HepG2 (cell line): ENCODE results near the gene PAQR6. TPM values are rescaled to one million over a fixed set of nuclear protein-coding genes. Genes with fewer than 3 reads are reported as not detected.

Experiments
- ASH2L ChIP-seq: fragments of 300-600, 200-600 bp; sonication (generic); IDR thresholded peaks from 2 replicates; pipeline ENCODE4 v1.7.0; 2017; ENCODE audit warnings: low read depth, mild to moderate bottlenecking, moderate library complexity, mixed read lengths, low read length; ENCODE audit not compliant: insufficient read length
- CEBPZ ChIP-seq: IDR thresholded peaks from 2 replicates; pipeline ENCODE4 v1.6.1; 2012; ENCODE audit warnings: low read length, improper control_type of control experiment
- DBP ChIP-seq: sonication (generic); formaldehyde crosslinking; IDR thresholded peaks from 2 replicates; pipeline ENCODE4 v1.4.0; 2020; ENCODE audit warnings: missing genetic modification reagents; ENCODE audit errors: not compliant biosample characterization
- E2F1 ChIP-seq: sonication (generic); formaldehyde crosslinking; IDR thresholded peaks from 2 replicates; pipeline ENCODE4 v1.5.0; 2020; ENCODE audit warnings: missing genetic modification reagents
- HNRNPL ChIP-seq: fragments of 200-400 bp; formaldehyde crosslinking; IDR thresholded peaks from 2 replicates; pipeline ENCODE4 v1.6.1; 2017; ENCODE audit warnings: mild to moderate bottlenecking, low read depth, low read length
- KDM5A ChIP-seq: fragments of 200-600 bp; sonication (generic); IDR thresholded peaks from 2 replicates; pipeline ENCODE4 v1.7.0; 2018; ENCODE audit warnings: antibody characterized with exemption, mild to moderate bottlenecking, low read length, borderline replicate concordance
- NFIB ChIP-seq: sonication (generic); formaldehyde crosslinking; IDR thresholded peaks from 2 replicates; pipeline ENCODE4 v1.9.0; 2021; ENCODE audit warnings: missing genetic modification reagents, mild to moderate bottlenecking, borderline replicate concordance
- REXO4 ChIP-seq: sonication (generic); formaldehyde crosslinking; IDR thresholded peaks from 2 replicates; pipeline ENCODE4 v1.8.0; 2022; ENCODE audit warnings: missing genetic modification reagents, mild to moderate bottlenecking, borderline replicate concordance
- SAFB2 ChIP-seq: sonication (generic); formaldehyde crosslinking; IDR thresholded peaks from 2 replicates; pipeline ENCODE4 v1.5.1; 2020; ENCODE audit warnings: missing genetic modification reagents, low read depth, mild to moderate bottlenecking, borderline replicate concordance
- WIZ ChIP-seq: sonication (generic); formaldehyde crosslinking; IDR thresholded peaks from 2 replicates; pipeline ENCODE4 v1.5.1; 2020; ENCODE audit warnings: mild to moderate bottlenecking, missing genetic modification reagents
- ZNF317 ChIP-seq: sonication (generic); formaldehyde crosslinking; IDR thresholded peaks from 2 replicates; pipeline ENCODE4 v1.5.0; 2020; ENCODE audit warnings: mild to moderate bottlenecking, missing genetic modification reagents
- ZNF318 ChIP-seq: sonication (generic); formaldehyde crosslinking; IDR thresholded peaks from 2 replicates; pipeline ENCODE4 v1.4.0; 2020; ENCODE audit warnings: mild to moderate bottlenecking, missing genetic modification reagents
- ZNF326 ChIP-seq: sonication (generic); formaldehyde crosslinking; IDR thresholded peaks from 2 replicates; pipeline ENCODE4 v1.4.0; 2020; ENCODE audit warnings: missing genetic modification reagents, borderline replicate concordance
- ZNF563 ChIP-seq: sonication (generic); formaldehyde crosslinking; IDR thresholded peaks from 2 replicates; pipeline ENCODE4 v1.8.0; 2022; ENCODE audit warnings: mild to moderate bottlenecking, moderate library complexity, missing genetic modification reagents
- polyA plus RNA-seq, 8 experiments: library from polyadenylated mRNA; depleted of rRNA in 3 of 8; stranded (reverse) in 7 of 8; unstranded in 1 of 8; fragments of >200 nt; fragmentation: Illumina TruSeq in 4 of 8; extraction: Trizol in 4 of 8; gene quantifications; 2 replicates each; pipeline versions ENCODE4 v1.2.1 to v1.2.3, GENCODE V29; 2011 to 2016; ENCODE audit warnings: low read depth in 4 of 8, missing spikeins in 1 of 8, mixed read lengths in 1 of 8; ENCODE audit not compliant: insufficient read depth in 1 of 8
- total RNA-seq, 5 experiments: library from RNA; depleted of rRNA; stranded (reverse); fragments of >200 nt; fragmentation: Illumina TruSeq; extraction: Trizol; gene quantifications; 2 replicates each; pipeline ENCODE4 v1.2.3, GENCODE V29; 2016; ENCODE audit warnings: low read depth in 1 of 5

The PAQR6 gene
- total and polyA plus RNA-seq, 2 of the 13 experiments (the other 11 are each of a cell fraction or from before 2014, with no cell fraction given): 0.82 to 1.4 TPM

- TF ChIP-seq HNRNPL (peak; percentile 67; the same call in 1 of the 2 replicates), ZNF317 (CRISPR knock-in tag) (no peak), ZNF326 (CRISPR knock-in tag) (no peak), CEBPZ (no peak), REXO4 (CRISPR knock-in tag) (no peak), KDM5A (peak; percentile 75; the same call in 1 of the 2 replicates), NFIB (CRISPR knock-in tag) (no peak), WIZ (CRISPR knock-in tag) (no peak), SAFB2 (CRISPR knock-in tag) (no peak), ZNF318 (peak; percentile 87), ASH2L (peak; percentile 88), E2F1 (CRISPR knock-in tag) (peak; percentile 86), DBP (CRISPR knock-in tag) (peak; percentile 65), ZNF563 (peak; percentile 43; the same call in 1 of the 2 replicates)
Observed at GRCh38 chr1:156212833-156213643, 34.8 kb downstream of the PAQR6 start, which contains the start of gene PMF1 (continued).
